Psoas muscle (tissue), 8 donors: ENCODE results near the gene CDKN3. TPM values are rescaled to one million over a fixed set of nuclear protein-coding genes. Genes with fewer than 3 reads are reported as not detected.
"Not testable (repeated sequence)": the region's sequence is repeated elsewhere in the genome, so short reads cannot be mapped to it uniquely, and the experiment has no call there.

ENCODE experiments used
- ATAC-seq, 4 donors: fragments of 200-7000 bp; cut with Tn5 transposase; one replicate each; pipeline ENCODE4 v1.9.1; 2020; ENCODE audit warnings: moderate library complexity in 3 of 4, mild to moderate bottlenecking in 2 of 4
- DNase-seq, 2 donors: peaks; one replicate each; pipeline ENCODE4 v3.0.0-alpha.2; 2020
- H3K27ac ChIP-seq: fragments of 200-600 bp; one replicate; pipeline ENCODE4 v1.8.0; 2022
- H3K27me3 ChIP-seq, 3 donors: fragments of 200-600 bp in 1 of 3; one replicate each; pipeline versions ENCODE4 v1.6.1 to v1.8.0; 2013 to 2022; ENCODE audit warnings: low read length in 2 of 3, mild to moderate bottlenecking in 2 of 3, moderate library complexity in 1 of 3; ENCODE audit not compliant: insufficient read depth in 3 of 3
- H3K36me3 ChIP-seq, 2 donors: fragments of 200-600 bp in 1 of 2; one replicate each; pipeline versions ENCODE4 v1.6.1 to v1.8.0; 2013 to 2022; ENCODE audit warnings: low read depth in 1 of 2, mild to moderate bottlenecking in 1 of 2, moderate library complexity in 1 of 2; ENCODE audit not compliant: insufficient read depth in 1 of 2
- H3K4me1 ChIP-seq: fragments of 200-600 bp; one replicate; pipeline ENCODE4 v1.8.0; 2022
- H3K4me3 ChIP-seq: fragments of 200-600 bp; one replicate; pipeline ENCODE4 v1.8.0; 2022; ENCODE audit warnings: mild to moderate bottlenecking
- H3K9me3 ChIP-seq: fragments of 200-600 bp; one replicate; pipeline ENCODE4 v1.8.0; 2022
- WGBS, 3 donors: extraction: QIAGEN DNeasy Blood & Tissue Kit; methylation state at CpG; one replicate each; pipeline versions ENCODE4 v1.1.6 to v1.1.7; 2013; 5-methylcytosine and 5-hydroxymethylcytosine counted together
- intact Hi-C, 2 donors: fragments of 100-400 bp; cut with DNase I; formaldehyde crosslinking; loops; one replicate each; pipeline versions ENCODE4 v1.11.0 to v1.14.2; 2022
- polyA plus RNA-seq, 3 donors: library from polyadenylated mRNA; stranded (reverse); fragments of 200-250 nt; gene quantifications; one replicate each; pipeline ENCODE4 v1.2.3, GENCODE V29; 2013
- total RNA-seq, 4 donors: library from RNA; stranded (reverse); fragmentation: NEBNext Ultra II Directional in 2 of 4; extraction: Animal tissue kit (Norgen Biotek cat#: 25700) in 2 of 4; gene quantifications; one replicate each; pipeline versions ENCODE4 v1.2.1 to v1.2.4, GENCODE V29; 2021 to 2023
- TF ChIP-seq, protein P1 (sequence below): fragments of 200-600 bp; IDR thresholded peaks from one replicate; pipeline ENCODE4 v1.8.0; 2022; ENCODE audit warnings: antibody characterized with exemption
- donor health status: healthy with polysubstance abuse.
- donor health status: DM: no; HTN: no; CAD: no; lungs with moderate emphysema.
- donor health status: Bipolar disorder and iron deficiency.
- donor health status: healthy.
- donor health status: DM: yes; HTN: yes; CAD: no.
- donor health status: DM: no; HTN: no; CAD: no.
- donor health status: DM: no; HTN: no; CAD: no.
- donor health status: DM: yes; HTN: yes; CAD: no.

The CDKN3 gene
- total and polyA plus RNA-seq, 7 donors, result 1.4 to 6.0 (median 1.9) TPM

DNA sequence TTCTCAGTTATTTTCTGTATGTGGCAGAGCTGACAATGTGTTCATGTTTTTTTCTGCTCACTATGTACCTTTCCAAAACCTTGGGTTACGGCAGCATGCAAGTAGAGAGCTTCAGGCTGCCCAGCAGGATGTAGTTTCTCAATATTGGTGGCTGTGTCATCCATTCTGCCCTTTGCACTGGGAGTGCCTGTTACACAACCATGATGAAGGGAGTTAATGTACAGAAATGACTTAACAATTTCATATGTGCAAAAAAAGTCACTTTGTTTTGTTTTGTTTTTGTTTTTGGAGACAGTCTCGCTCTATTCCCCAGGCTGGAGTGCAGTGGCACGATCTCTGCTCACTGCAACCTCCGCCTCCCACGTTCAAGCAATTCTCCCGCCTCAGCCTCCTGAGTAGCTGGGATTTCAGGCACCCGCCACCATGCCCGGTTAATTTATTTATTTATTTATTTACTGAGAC is 50.5 kb downstream of the CDKN3 start:
- Histone ChIP-seq H3K4me1 (no peaks in the 10 kb centered on the region), H3K9me3 (no peaks in the 10 kb centered on the region), H3K27me3 (no peaks in the 10 kb centered on the region), H3K36me3 (no peaks in the 10 kb centered on the region), H3K27ac (no peak overlapping the region), H3K4me3 (no peak overlapping the region)
- TF ChIP-seq, protein P1, sequence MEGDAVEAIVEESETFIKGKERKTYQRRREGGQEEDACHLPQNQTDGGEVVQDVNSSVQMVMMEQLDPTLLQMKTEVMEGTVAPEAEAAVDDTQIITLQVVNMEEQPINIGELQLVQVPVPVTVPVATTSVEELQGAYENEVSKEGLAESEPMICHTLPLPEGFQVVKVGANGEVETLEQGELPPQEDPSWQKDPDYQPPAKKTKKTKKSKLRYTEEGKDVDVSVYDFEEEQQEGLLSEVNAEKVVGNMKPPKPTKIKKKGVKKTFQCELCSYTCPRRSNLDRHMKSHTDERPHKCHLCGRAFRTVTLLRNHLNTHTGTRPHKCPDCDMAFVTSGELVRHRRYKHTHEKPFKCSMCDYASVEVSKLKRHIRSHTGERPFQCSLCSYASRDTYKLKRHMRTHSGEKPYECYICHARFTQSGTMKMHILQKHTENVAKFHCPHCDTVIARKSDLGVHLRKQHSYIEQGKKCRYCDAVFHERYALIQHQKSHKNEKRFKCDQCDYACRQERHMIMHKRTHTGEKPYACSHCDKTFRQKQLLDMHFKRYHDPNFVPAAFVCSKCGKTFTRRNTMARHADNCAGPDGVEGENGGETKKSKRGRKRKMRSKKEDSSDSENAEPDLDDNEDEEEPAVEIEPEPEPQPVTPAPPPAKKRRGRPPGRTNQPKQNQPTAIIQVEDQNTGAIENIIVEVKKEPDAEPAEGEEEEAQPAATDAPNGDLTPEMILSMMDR, result no peak
- DNase-seq (no peak), ATAC-seq (no peak)
- intact Hi-C loops, result no loop called here
- WGBS, 3 donors, result 88 to 96% (median 90%) methylated on average over 8 of the region's 8 CpGs

DNA sequence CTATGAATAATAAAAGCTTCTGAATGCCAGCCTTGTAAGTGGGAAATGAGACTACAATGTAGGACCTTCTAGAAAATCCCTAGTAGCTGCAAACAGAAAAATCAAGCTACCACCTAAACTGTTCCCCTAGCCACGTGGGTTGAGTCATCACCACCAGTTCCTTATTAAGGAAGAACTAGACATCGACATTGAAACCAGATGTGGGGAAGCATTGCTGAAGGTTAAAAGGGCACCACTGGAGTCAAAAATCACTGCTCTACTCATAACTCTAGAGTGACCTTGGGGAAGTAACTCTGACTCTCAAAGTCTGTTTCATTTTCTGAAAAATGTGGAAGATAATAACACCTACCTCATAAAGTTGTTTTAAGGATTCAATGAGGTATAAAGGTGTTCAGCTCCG is 53.7 kb downstream of the CDKN3 start:
- H3K4me3 ChIP-seq, result no peak overlapping the region
- no peaks in the 10 kb centered on the region for H3K36me3 ChIP-seq
- no peak overlapping the region for H3K27ac ChIP-seq
- H3K4me1 ChIP-seq, result no peaks in the 10 kb centered on the region
- H3K9me3 ChIP-seq, result no peaks in the 10 kb centered on the region
- WGBS, 3 donors, result 58 to 66% (median 65%) methylated on average over 3 of the region's 3 CpGs
- no peaks in the 10 kb centered on the region for H3K27me3 ChIP-seq
- TF ChIP-seq, protein P1, result no peak
- intact Hi-C loops, result no loop called here
- DNase-seq, result no peak
- no peak for ATAC-seq

DNA sequence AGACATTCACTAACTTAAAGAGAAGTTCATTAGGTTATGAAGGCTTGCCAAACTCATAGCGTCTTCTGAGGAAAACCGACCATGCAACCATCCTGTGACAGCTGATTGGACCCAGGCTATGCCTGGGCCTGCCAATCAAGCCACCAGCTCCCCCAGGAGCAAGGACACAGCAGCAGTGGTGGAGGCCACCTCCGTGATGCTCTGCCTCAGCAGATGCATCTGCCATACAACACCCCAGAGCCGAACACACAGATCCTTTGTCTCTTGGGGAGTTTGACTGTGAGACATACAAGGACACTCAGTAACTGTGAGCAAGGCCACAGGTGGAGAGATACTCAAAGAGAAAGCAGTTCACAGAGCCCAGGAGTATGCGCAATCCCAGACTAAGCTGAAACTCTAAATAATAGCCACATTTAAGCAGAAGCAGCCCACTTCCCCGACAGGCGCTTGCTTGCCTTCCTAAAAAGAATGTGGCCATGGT is 54.4 kb downstream of the CDKN3 start:
- Histone ChIP-seq H3K9me3 (no peaks in the 10 kb centered on the region), H3K27me3 (no peaks in the 10 kb centered on the region), H3K4me1 (no peaks in the 10 kb centered on the region), H3K4me3 (no peak overlapping the region), H3K27ac (no peak overlapping the region), H3K36me3 (no peaks in the 10 kb centered on the region)
- ATAC-seq, result no peak
- 76 to 79% (median 78%) methylated on average over 7 of the region's 7 CpGs for WGBS, 3 donors
- no peak for DNase-seq
- TF ChIP-seq, protein P1, result no peak
- intact Hi-C loops, result no loop called here

DNA sequence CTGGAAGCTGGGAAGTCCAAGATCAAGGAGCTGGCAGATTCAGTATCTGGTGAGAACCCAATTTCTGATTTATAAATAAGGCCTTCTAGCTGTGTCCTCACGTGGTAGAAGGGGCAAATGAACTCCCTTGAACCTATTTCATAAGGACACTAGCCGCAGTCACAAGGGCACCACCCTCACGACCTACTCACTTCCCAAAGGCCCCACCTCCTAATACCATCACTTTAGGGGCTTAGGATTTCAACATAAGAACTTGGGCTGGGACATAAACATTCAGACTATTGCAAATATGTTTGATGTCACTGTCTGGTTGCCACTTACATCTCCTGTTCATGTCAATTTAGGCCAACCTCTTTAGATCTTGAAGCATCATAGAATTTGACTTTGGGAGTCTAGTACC is 55.2 kb downstream of the CDKN3 start:
- H3K36me3 ChIP-seq, result no peaks in the 10 kb centered on the region
- intact Hi-C loops, result no loop called here
- ATAC-seq (no peak), DNase-seq (no peak)
- H3K4me3 ChIP-seq, result no peak overlapping the region
- H3K27me3 ChIP-seq, result no peaks in the 10 kb centered on the region
- TF ChIP-seq, protein P1, result no peak
- H3K4me1 ChIP-seq, result no peaks in the 10 kb centered on the region
- no peaks in the 10 kb centered on the region for H3K9me3 ChIP-seq
- no peak overlapping the region for H3K27ac ChIP-seq
- WGBS, 3 donors, result 76 to 84% (median 82%) methylated on average over 3 of the region's 3 CpGs

DNA sequence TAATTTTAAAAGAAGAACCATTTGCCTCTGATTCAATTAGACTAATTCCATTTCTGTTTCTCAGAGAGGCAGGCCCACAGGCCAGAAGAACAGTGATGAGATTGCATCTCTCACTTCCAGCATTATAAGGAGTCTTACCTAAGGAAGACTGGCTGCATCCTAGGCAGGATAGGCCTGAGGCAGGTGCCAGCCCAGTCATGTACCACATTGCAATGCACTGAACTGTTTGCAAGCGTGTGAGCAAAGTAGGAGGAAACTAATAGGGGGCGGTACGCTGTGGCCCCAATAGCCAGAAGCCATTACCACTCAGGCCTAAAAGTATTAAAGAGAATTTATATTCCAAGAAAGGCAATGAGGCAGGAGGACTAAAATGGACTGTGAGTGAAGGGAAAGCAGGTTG is 56.4 kb downstream of the CDKN3 start:
- Histone ChIP-seq H3K27me3 (no peaks in the 10 kb centered on the region), H3K36me3 (no peaks in the 10 kb centered on the region), H3K4me3 (no peak overlapping the region), H3K27ac (no peak overlapping the region), H3K4me1 (no peaks in the 10 kb centered on the region), H3K9me3 (no peaks in the 10 kb centered on the region)
- 92 to 99% (median 94%) methylated on average over 3 of the region's 3 CpGs for WGBS, 3 donors
- intact Hi-C loops, result no loop called here
- ATAC-seq (no peak), DNase-seq (no peak)
- TF ChIP-seq, protein P1, result no peak

DNA sequence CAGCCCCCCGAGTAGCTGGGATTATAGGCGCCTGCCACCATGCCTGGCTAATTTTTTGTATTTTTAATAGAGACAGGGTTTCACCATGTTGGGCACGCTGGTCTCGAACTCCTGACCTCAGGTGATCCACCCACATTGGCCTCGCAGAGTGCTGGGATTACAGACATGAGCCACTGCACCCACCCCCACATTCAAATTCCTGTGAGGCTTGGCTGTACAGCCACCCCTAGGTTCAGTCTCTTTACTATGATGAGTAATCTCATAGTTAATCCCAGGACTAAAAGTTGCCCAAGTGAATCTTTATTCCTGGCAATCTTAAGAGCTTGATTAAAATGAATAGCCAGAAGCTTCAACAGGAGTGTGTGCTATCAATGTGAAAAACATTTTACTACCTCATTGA is 57.2 kb downstream of the CDKN3 start:
- H3K9me3 ChIP-seq, H3K36me3 ChIP-seq, intact Hi-C loops, ATAC-seq, H3K4me1 ChIP-seq, DNase-seq, H3K27ac ChIP-seq, H3K4me3 ChIP-seq, H3K27me3 ChIP-seq: not testable (repeated sequence)
- WGBS, 3 donors, result 85 to 88% (median 87%) methylated on average over 5 of the region's 5 CpGs
